Esophagus squamous epithelium (tissue), 5 donors: Measurements from ENCODE around the gene THUMPD3. TPM values are rescaled to one million over a fixed set of nuclear protein-coding genes. Genes with fewer than 3 reads are reported as not detected.

Experiments used
- DNase-seq: peaks from one replicate; lab custom pipeline; 2025; lab: John Stamatoyannopoulos, UW
- H3K27ac ChIP-seq, 4 donors: fragments of 200-600 bp; sonication (generic); one replicate each; pipeline ENCODE4 v1.5.1; 2016 to 2019; ENCODE audit warnings: mild to moderate bottlenecking in 1 of 4
- H3K27me3 ChIP-seq, 4 donors: fragments of 200-600 bp; sonication (generic); 1 replicate in 3 of 4; 2 replicates in 1 of 4; pipeline versions ENCODE4 v1.5.1 to v1.6.0; 2017 to 2021; ENCODE audit warnings: antibody characterized with exemption in 1 of 4
- H3K36me3 ChIP-seq, 3 donors: fragments of 200-600 bp; sonication (generic); one replicate each; pipeline ENCODE4 v1.5.1; 2016 to 2019
- H3K4me1 ChIP-seq, 3 donors: fragments of 200-600 bp; sonication (generic); one replicate each; pipeline ENCODE4 v1.5.1; 2017 to 2019
- H3K4me3 ChIP-seq, 4 donors: fragments of 200-600 bp; sonication (generic); 1 replicate in 3 of 4; 2 replicates in 1 of 4; pipeline ENCODE4 v1.5.1; 2016 to 2019; ENCODE audit warnings: mild to moderate bottlenecking in 2 of 4, moderate library complexity in 1 of 4
- H3K9me3 ChIP-seq, 3 donors: fragments of 200-600 bp; sonication (generic); one replicate each; pipeline ENCODE4 v1.5.1; 2016 to 2019
- POLR2A ChIP-seq, 4 donors: fragments of 450-650 bp; IDR thresholded peaks; one replicate each; pipeline ENCODE4 v1.6.1; 2017; ENCODE audit warnings: antibody characterized with exemption in 4 of 4, mild to moderate bottlenecking in 4 of 4, moderate library complexity in 3 of 4
- WGBS, 2 donors: methylation state at CpG; one replicate each; pipeline ENCODE4 v1.1.5; 2018; 5-methylcytosine and 5-hydroxymethylcytosine counted together
- intact Hi-C: fragments of 100-400 bp; cut with DNase I; formaldehyde crosslinking; loops from one replicate; pipeline ENCODE4 v1.15.0; 2022
- total RNA-seq, 4 donors: library from RNA; depleted of rRNA; stranded (reverse); fragments of >200 nt; gene quantifications; one replicate each; pipeline ENCODE4 v1.1.0, GENCODE V29; 2016
- TF ChIP-seq, protein P1 (sequence below), 6 experiments: fragments of 450-650 bp in 4 of 6; fragments of 200-600 bp in 2 of 6; sonication (generic) in 2 of 6; IDR thresholded peaks; one replicate each; pipeline ENCODE4 v1.5.1; 2016 to 2019; ENCODE audit warnings: antibody characterized with exemption in 6 of 6, mild to moderate bottlenecking in 4 of 6, moderate library complexity in 4 of 6
- donor health status: DM: yes; HTN: yes; CAD: no.

Gene THUMPD3, protein sequence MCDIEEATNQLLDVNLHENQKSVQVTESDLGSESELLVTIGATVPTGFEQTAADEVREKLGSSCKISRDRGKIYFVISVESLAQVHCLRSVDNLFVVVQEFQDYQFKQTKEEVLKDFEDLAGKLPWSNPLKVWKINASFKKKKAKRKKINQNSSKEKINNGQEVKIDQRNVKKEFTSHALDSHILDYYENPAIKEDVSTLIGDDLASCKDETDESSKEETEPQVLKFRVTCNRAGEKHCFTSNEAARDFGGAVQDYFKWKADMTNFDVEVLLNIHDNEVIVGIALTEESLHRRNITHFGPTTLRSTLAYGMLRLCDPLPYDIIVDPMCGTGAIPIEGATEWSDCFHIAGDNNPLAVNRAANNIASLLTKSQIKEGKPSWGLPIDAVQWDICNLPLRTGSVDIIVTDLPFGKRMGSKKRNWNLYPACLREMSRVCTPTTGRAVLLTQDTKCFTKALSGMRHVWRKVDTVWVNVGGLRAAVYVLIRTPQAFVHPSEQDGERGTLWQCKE
- total RNA-seq = 10 to 100 TPM; 18.9 to 32.8 (median 31.1) TPM

DNA sequence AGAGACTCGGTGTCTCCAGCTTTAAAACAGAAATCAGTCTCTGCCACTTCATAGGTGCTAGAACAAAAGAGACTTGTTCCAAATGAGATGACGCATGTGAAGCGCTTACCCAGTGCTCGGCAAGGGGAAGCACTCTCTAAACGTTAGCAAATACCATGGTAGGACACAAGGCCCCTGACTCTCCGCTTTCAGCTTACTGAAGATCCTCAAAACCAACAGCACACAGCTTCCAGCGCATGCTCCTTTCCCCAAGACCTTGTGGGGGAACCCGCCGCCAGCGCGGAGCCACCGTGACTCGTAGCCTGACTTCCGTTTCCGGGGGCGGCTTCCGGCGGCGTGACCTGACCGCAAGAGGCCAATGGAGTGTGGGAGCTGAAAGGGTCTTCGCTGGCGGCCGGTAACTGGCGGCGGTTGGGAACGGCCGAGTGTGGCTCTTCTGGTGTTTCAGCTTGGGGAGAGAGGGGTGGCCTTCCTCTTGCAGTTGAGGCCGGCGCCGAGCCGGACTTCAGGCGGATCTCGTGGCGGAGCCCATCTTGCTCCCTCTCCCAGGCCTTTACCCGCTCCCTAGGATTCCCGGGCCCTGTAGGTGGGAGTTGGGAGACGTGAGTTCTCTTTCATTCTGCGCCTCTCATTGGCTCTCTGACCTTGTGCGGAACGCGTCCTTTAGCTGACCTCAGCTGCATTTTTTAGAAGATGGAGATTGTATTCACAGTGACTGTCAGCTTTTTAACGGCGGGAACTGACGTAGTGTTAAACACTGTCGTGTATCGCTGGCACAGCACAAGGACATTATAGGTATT lies at the start of gene THUMPD3:
THUMPD3 (plus strand) TSS at position 324 of the 800 bp plus-strand sequence. CDS start 2,015 bp downstream, outside the sequence.
- peak within 1 kb of the TSS; percentile 61 to 91 (median 74) for H3K4me3 ChIP-seq
- DNase-seq = peak; percentile 49
- H3K36me3 ChIP-seq = peaks cover 0 to 31% (median 9%) of the 10 kb centered on the region in 3 donors
- intact Hi-C loops = no loop called here
- no peaks in the 10 kb centered on the region for H3K27me3 ChIP-seq
- H3K27ac ChIP-seq = peak within 1 kb of the TSS; percentile 89 to 93 (median 90)
- WGBS, 2 donors = 0 to 1% methylated on average over 22 to 30 of the region's 46 CpGs
- peaks cover 0 to 22% (median 17%) of the 10 kb centered on the region in 3 donors for H3K4me1 ChIP-seq
- no peaks in the 10 kb centered on the region for H3K9me3 ChIP-seq
- TF ChIP-seq, protein P1, sequence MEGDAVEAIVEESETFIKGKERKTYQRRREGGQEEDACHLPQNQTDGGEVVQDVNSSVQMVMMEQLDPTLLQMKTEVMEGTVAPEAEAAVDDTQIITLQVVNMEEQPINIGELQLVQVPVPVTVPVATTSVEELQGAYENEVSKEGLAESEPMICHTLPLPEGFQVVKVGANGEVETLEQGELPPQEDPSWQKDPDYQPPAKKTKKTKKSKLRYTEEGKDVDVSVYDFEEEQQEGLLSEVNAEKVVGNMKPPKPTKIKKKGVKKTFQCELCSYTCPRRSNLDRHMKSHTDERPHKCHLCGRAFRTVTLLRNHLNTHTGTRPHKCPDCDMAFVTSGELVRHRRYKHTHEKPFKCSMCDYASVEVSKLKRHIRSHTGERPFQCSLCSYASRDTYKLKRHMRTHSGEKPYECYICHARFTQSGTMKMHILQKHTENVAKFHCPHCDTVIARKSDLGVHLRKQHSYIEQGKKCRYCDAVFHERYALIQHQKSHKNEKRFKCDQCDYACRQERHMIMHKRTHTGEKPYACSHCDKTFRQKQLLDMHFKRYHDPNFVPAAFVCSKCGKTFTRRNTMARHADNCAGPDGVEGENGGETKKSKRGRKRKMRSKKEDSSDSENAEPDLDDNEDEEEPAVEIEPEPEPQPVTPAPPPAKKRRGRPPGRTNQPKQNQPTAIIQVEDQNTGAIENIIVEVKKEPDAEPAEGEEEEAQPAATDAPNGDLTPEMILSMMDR (IDR thresholded peaks at IDR 0.05) = peak in 2 of 6 experiments; percentile 5 to 33
- peak in 2 of 4 donors; percentile 45 to 64 for TF ChIP-seq POLR2A (IDR thresholded peaks at IDR 0.05)

DNA sequence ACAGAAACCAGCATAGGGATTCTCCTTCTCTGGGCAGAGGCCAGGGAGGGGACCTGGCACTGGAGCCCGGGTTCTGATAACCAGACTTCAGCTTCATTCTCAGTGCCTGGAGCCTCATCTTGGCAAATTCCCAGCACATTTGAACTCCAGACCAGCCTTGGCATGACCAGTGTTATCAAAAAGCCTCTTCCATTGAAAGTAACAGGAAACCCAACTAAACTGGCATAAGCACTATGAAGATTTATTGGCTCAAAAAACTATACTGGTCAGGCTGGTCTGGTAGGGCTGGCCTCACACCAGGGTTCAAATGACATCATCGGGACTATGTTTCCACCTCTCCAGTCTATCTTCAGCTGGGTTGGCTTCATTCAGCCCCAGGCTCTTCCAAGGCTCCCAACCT lies 48.1 kb upstream of the THUMPD3 start:
- H3K4me1 ChIP-seq = peaks cover 0 to 13% (median 0%) of the 10 kb centered on the region in 3 donors
- no peaks in the 10 kb centered on the region for H3K9me3 ChIP-seq
- no peaks in the 10 kb centered on the region for H3K36me3 ChIP-seq
- WGBS, 2 donors = 46% methylated on average over 1 of the region's 2 CpGs; no CpG with 5 or more reads in 1 of the 2 donors
- intact Hi-C loops = no loop called here
- no peak for TF ChIP-seq POLR2A (IDR thresholded peaks at IDR 0.05)
- TF ChIP-seq, protein P1 (IDR thresholded peaks at IDR 0.05) = no peak
- DNase-seq = no peak
- H3K4me3 ChIP-seq = no peak overlapping the region
- no peak overlapping the region for H3K27ac ChIP-seq
- no peaks in the 10 kb centered on the region for H3K27me3 ChIP-seq

DNA sequence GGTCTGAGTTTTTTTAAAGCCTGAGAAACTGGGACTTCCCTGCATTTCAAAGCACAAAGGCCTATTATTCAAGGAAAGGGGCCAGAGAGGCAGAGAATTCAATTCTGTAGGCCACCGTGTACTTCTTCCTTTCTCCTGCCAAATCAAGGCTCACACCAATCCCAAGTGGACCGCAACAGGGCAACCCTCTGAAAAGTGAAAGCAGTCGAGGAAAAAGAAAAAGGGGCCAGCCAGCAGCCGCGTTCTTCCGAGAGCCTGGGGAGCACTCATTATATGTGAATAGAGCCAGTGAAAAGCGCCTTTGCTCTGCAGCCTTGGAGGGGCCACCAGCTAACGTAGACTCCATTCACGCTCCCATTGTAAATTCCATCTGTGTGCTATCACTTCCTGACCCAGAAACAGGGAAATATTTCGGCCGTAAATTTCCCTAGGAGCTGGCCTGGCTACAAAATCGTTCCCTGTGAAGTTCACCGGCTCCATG lies 45.9 kb upstream of the THUMPD3 start:
- peak overlapping the region in 3 of 4 donors; percentile 36 to 70 (median 68) for H3K27ac ChIP-seq
- H3K4me1 ChIP-seq = peaks cover 0 to 13% (median 0%) of the 10 kb centered on the region in 3 donors
- intact Hi-C loops = no loop called here
- peak overlapping the region in 3 of 4 donors; percentile 3 to 57 (median 29) for H3K4me3 ChIP-seq
- H3K36me3 ChIP-seq = no peaks in the 10 kb centered on the region
- H3K9me3 ChIP-seq = no peaks in the 10 kb centered on the region
- H3K27me3 ChIP-seq = no peaks in the 10 kb centered on the region
- WGBS, 2 donors = 46% methylated on average over 13 of the region's 13 CpGs
- no peak for DNase-seq
- TF ChIP-seq POLR2A (IDR thresholded peaks at IDR 0.05) = no peak
- TF ChIP-seq, protein P1 (IDR thresholded peaks at IDR 0.05) = no peak

DNA sequence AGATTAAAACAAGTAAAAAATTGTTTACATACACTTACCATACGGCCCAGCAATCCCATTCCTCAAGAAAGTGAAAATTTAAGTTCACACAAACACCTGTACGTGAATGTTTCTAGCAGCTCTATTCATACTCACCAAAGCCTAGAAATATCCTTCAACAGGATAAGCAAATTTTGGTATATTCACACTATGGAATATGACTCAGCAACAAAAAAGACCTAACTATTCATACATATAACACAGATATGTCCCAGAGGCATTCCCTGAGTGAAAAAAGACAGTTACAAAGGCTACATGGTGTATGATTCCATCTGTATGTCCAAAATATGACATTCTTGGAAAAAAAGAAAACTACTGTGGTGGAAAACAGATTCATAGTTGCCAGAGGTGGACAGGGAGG lies 40.1 kb upstream of the THUMPD3 start:
- TF ChIP-seq POLR2A (IDR thresholded peaks at IDR 0.05) = no peak
- TF ChIP-seq, protein P1 (IDR thresholded peaks at IDR 0.05) = no peak
- Histone ChIP-seq H3K27ac (no peak overlapping the region), H3K4me3 (no peak overlapping the region), H3K27me3 (no peaks in the 10 kb centered on the region), H3K36me3 (no peaks in the 10 kb centered on the region), H3K9me3 (no peaks in the 10 kb centered on the region), H3K4me1 (no peaks in the 10 kb centered on the region)
- no peak for DNase-seq
- WGBS, 2 donors = 91 to 97% methylated on average over 2 of the region's 2 CpGs
- intact Hi-C loops = no loop called here
